HG02571 (cell line): Measurements from ENCODE around the gene PDAP1.
"Not testable (repeated sequence)": the region's sequence is repeated elsewhere in the genome, so short reads cannot be mapped to it uniquely, and the experiment has no call there.

Experiments
- ATAC-seq: cut with Tn5 transposase; IDR thresholded peaks from one replicate; pipeline ENCODE4 v1.9.1; 2021; ENCODE audit warnings: mild to moderate bottlenecking, moderate library complexity; ENCODE audit not compliant: unreplicated experiment

Gene PDAP1

GRCh38 chr7:99357701-99358490 is 50.5 kb downstream of the PDAP1 start:
- ATAC-seq, result no peak

- no peak for ATAC-seq
These were observed 53.3 kb downstream of the PDAP1 start for GRCh38 chr7:99355098-99355497.

GRCh38 chr7:99352247-99352646 is 56.1 kb downstream of the PDAP1 start:
- no peak for ATAC-seq

GRCh38 chr7:99350641-99351040 is 57.8 kb downstream of the PDAP1 start:
- ATAC-seq, result not testable (repeated sequence)
